Fibroblast of lung (primary cell): ENCODE data around the gene ITGB1BP2.
"Not testable (repeated sequence)": the region's sequence is repeated elsewhere in the genome, so short reads cannot be mapped to it uniquely, and the experiment has no call there.

ENCODE experiments used
- EZH2 ChIP-seq: IDR thresholded peaks from 2 replicates; pipeline ENCODE4 v1.5.1; 2012; ENCODE audit warnings: low read length, control low read depth, mild to moderate bottlenecking; ENCODE audit errors: missing control alignments
- TF ChIP-seq, protein P1 (sequence below), 2 donors: IDR thresholded peaks in 1 of 2; conservative IDR thresholded peaks in 1 of 2; 1 replicate in 1 of 2; 2 replicates in 1 of 2; pipeline ENCODE4 v1.5.1; 2011 to 2012; ENCODE audit warnings: low read length in 2 of 2, control low read depth in 1 of 2, inconsistent platforms in 1 of 2, low read depth in 1 of 2, mild to moderate bottlenecking in 1 of 2

DNA sequence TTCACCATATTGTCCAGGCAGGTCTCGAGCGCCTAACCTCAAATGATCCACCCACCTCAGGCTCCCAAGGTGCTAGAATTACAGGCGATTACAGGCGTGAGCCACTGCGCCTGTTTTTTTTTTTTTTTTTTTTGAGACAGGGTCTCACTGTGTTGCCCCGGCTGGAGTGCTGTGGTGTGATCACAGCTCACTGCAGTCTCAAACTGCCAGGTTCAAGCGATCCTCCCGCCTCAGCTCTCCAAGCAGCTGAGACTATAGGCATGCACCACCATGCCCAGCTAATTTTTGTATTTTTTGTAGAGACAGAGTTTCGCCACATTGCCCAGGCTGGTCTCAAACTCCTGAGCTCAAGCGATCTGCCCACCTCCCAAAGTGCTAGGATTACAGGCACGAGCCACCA is 22.9 kb downstream of the ITGB1BP2 start:
- TF ChIP-seq, protein P1, sequence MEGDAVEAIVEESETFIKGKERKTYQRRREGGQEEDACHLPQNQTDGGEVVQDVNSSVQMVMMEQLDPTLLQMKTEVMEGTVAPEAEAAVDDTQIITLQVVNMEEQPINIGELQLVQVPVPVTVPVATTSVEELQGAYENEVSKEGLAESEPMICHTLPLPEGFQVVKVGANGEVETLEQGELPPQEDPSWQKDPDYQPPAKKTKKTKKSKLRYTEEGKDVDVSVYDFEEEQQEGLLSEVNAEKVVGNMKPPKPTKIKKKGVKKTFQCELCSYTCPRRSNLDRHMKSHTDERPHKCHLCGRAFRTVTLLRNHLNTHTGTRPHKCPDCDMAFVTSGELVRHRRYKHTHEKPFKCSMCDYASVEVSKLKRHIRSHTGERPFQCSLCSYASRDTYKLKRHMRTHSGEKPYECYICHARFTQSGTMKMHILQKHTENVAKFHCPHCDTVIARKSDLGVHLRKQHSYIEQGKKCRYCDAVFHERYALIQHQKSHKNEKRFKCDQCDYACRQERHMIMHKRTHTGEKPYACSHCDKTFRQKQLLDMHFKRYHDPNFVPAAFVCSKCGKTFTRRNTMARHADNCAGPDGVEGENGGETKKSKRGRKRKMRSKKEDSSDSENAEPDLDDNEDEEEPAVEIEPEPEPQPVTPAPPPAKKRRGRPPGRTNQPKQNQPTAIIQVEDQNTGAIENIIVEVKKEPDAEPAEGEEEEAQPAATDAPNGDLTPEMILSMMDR (conservative IDR thresholded peaks at IDR 0.05 in 1 of 2, IDR thresholded peaks at IDR 0.05 in 1 of 2; ENCODE audit: low read depth in 1 of 2, low read length in 2 of 2) = not testable (repeated sequence)
- TF ChIP-seq EZH2 = not testable (repeated sequence)
